ENCODE data around the gene PRKN.

PRKN gene

DNA sequence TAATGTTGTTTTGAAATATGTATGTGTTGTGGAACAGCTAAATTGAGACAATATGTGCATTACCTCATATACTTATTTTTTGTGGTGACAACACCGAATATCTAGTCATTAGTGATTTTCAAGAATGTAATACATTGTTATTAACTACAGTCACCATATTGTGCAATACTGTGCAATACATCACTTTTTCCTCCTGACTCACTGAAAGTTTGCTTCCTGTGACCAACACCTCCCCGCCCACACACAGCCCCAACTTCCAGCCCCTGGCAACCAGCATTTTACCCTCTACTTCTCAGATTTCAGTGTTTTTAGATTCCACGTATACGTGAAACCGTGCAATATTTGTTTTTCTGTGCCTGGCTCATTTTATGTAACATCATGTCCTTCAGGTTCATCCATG, 627.9 kb downstream of the PRKN start:
- Histone ChIP-seq H3F3A (ENCODE audit: insufficient read depth, low read length) (no peaks in the 10 kb centered on the region), H3K27ac (ENCODE audit: low read length) (no peak overlapping the region), H3K4me3 (ENCODE audit: low read length) (no peak overlapping the region), H3K79me2 (ENCODE audit: low read length) (no peaks in the 10 kb centered on the region), H2AFZ (ENCODE audit: low read length) (no peak overlapping the region), H3K4me1 (ENCODE audit: low read length) (no peaks in the 10 kb centered on the region), H4K20me1 (ENCODE audit: insufficient read depth, low read length) (no peaks in the 10 kb centered on the region), H3K9me3 (replicated peaks; ENCODE audit: insufficient read depth, low read length) (no peaks in the 10 kb centered on the region), H3K9me2 (replicated peaks; ENCODE audit: insufficient read depth, low read length) (no peaks in the 10 kb centered on the region), H3K27me3 (replicated peaks; ENCODE audit: insufficient read depth, low read length) (no peaks in the 10 kb centered on the region), H3K36me3 (replicated peaks; ENCODE audit: insufficient read depth, low read length) (no peaks in the 10 kb centered on the region), H3K4me2 (ENCODE audit: low read depth, low read length) (no peak overlapping the region), H3K9ac (ENCODE audit: low read length) (no peak overlapping the region)
- no peak for DNase-seq
- TF ChIP-seq EZH2 (optimal IDR thresholded peaks at IDR 0.05; ENCODE audit: low read depth, low read length) (no peak), EZH2phosphoT487 (IDR thresholded peaks at IDR 0.05; ENCODE audit: low read length) (no peak), CTCF (IDR thresholded peaks at IDR 0.05; ENCODE audit: low read length) (no peak)

- Histone ChIP-seq H3K9ac (ENCODE audit: low read length) (no peak overlapping the region), H3K27me3 (replicated peaks; ENCODE audit: insufficient read depth, low read length) (no peaks in the 10 kb centered on the region), H3K9me3 (replicated peaks; ENCODE audit: insufficient read depth, low read length) (no peaks in the 10 kb centered on the region), H4K20me1 (ENCODE audit: insufficient read depth, low read length) (no peaks in the 10 kb centered on the region), H3K27ac (ENCODE audit: low read length) (no peak overlapping the region), H3K36me3 (replicated peaks; ENCODE audit: insufficient read depth, low read length) (no peaks in the 10 kb centered on the region), H2AFZ (ENCODE audit: low read length) (no peak overlapping the region), H3K4me1 (ENCODE audit: low read length) (no peaks in the 10 kb centered on the region), H3F3A (ENCODE audit: insufficient read depth, low read length) (no peaks in the 10 kb centered on the region), H3K4me2 (ENCODE audit: low read depth, low read length) (no peak overlapping the region), H3K79me2 (ENCODE audit: low read length) (no peaks in the 10 kb centered on the region), H3K4me3 (ENCODE audit: low read length) (no peak overlapping the region), H3K9me2 (replicated peaks; ENCODE audit: insufficient read depth, low read length) (no peaks in the 10 kb centered on the region)
- no peak for DNase-seq
- TF ChIP-seq EZH2 (optimal IDR thresholded peaks at IDR 0.05; ENCODE audit: low read depth, low read length), result no peak
- TF ChIP-seq CTCF (IDR thresholded peaks at IDR 0.05; ENCODE audit: low read length), result no peak
- TF ChIP-seq EZH2phosphoT487 (IDR thresholded peaks at IDR 0.05; ENCODE audit: low read length), result no peak
These were observed 634.6 kb downstream of the PRKN start for GRCh38 chr6:162092816-162093502.

DNA sequence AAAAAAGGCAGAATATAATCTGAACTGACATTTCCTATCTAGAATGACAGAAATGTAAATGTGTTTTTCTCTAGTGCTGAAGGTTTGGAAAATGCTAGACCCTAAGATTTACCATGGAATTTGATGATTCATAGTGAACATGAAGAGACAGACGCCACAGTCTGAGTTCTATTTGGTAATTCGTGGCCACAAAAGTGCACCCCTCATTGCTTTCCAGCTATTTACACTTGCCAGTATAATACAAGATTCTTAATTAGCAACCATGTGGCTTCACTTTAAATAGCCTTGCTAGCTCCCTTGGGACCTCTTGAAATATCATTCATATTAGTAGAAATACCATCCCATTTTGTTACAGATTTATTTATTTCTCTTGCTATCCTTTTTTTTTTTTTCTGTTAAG, 636.8 kb downstream of the PRKN start:
- no peaks in the 10 kb centered on the region for H3K9me3 ChIP-seq (replicated peaks; ENCODE audit: insufficient read depth, low read length)
- H3K9ac ChIP-seq (ENCODE audit: low read length), result no peak overlapping the region
- H4K20me1 ChIP-seq (ENCODE audit: insufficient read depth, low read length), result no peaks in the 10 kb centered on the region
- no peaks in the 10 kb centered on the region for H3K27me3 ChIP-seq (replicated peaks; ENCODE audit: insufficient read depth, low read length)
- no peaks in the 10 kb centered on the region for H3K4me1 ChIP-seq (ENCODE audit: low read length)
- no peak overlapping the region for H2AFZ ChIP-seq (ENCODE audit: low read length)
- no peak overlapping the region for H3K4me2 ChIP-seq (ENCODE audit: low read depth, low read length)
- H3K79me2 ChIP-seq (ENCODE audit: low read length), result no peaks in the 10 kb centered on the region
- TF ChIP-seq EZH2phosphoT487 (IDR thresholded peaks at IDR 0.05; ENCODE audit: low read length) (no peak), EZH2 (optimal IDR thresholded peaks at IDR 0.05; ENCODE audit: low read depth, low read length) (no peak), CTCF (IDR thresholded peaks at IDR 0.05; ENCODE audit: low read length) (no peak)
- H3K36me3 ChIP-seq (replicated peaks; ENCODE audit: insufficient read depth, low read length), result no peaks in the 10 kb centered on the region
- H3K9me2 ChIP-seq (replicated peaks; ENCODE audit: insufficient read depth, low read length), result no peaks in the 10 kb centered on the region
- no peak overlapping the region for H3K4me3 ChIP-seq (ENCODE audit: low read length)
- no peaks in the 10 kb centered on the region for H3F3A ChIP-seq (ENCODE audit: insufficient read depth, low read length)
- no peak for DNase-seq
- no peak overlapping the region for H3K27ac ChIP-seq (ENCODE audit: low read length)
